H9 (cell line): ENCODE results near the gene NDUFA5. TPM values are rescaled to one million over a fixed set of nuclear protein-coding genes. Genes with fewer than 3 reads are reported as not detected.

Source experiments
- DNase-seq: peaks from one replicate; pipeline ENCODE4 v3.0.0-alpha.2; 2017
- H2AFZ ChIP-seq: one replicate; pipeline ENCODE4 v1.6.1; 2013; ENCODE audit warnings: mild to moderate bottlenecking, low read length, control low read depth, moderate library complexity
- H2AK5ac ChIP-seq: 2 replicates; pipeline ENCODE4 v1.6.1; 2013; ENCODE audit warnings: low read length, control low read depth, mixed read lengths; ENCODE audit not compliant: insufficient read length
- H2BK120ac ChIP-seq: one replicate; pipeline ENCODE4 v1.6.1; 2013; ENCODE audit warnings: low read depth, mild to moderate bottlenecking, low read length, control low read depth, inconsistent platforms; ENCODE audit not compliant: poor library complexity, severe bottlenecking
- H2BK12ac ChIP-seq: 2 replicates; pipeline ENCODE4 v1.6.1; 2013; ENCODE audit warnings: low read length, control low read depth, mixed read lengths, low read depth; ENCODE audit not compliant: insufficient read length
- H2BK15ac ChIP-seq: 2 replicates; pipeline ENCODE4 v1.6.1; 2013; ENCODE audit warnings: low read depth, low read length, control low read depth
- H2BK20ac ChIP-seq: one replicate; pipeline ENCODE4 v1.6.1; 2013; ENCODE audit warnings: low read depth, mild to moderate bottlenecking, low read length, control low read depth, inconsistent platforms; ENCODE audit not compliant: poor library complexity, severe bottlenecking
- H2BK5ac ChIP-seq: 2 replicates; pipeline ENCODE4 v1.6.1; 2013; ENCODE audit warnings: low read length, control low read depth, mixed read lengths; ENCODE audit not compliant: insufficient read length
- H3K14ac ChIP-seq: 2 replicates; pipeline ENCODE4 v1.6.1; 2013; ENCODE audit warnings: low read length, control low read depth; ENCODE audit not compliant: insufficient read depth
- H3K18ac ChIP-seq: 2 replicates; pipeline ENCODE4 v1.6.1; 2013; ENCODE audit warnings: low read depth, mild to moderate bottlenecking, mixed read lengths, low read length, control low read depth; ENCODE audit not compliant: insufficient read length
- H3K23ac ChIP-seq: 2 replicates; pipeline ENCODE4 v1.6.1; 2013; ENCODE audit warnings: low read length, control low read depth, mixed read lengths, low read depth; ENCODE audit not compliant: insufficient read length
- H3K23me2 ChIP-seq: 2 replicates; pipeline ENCODE4 v1.6.1; 2013; ENCODE audit warnings: low read depth, mild to moderate bottlenecking, mixed read lengths, low read length, control low read depth; ENCODE audit not compliant: insufficient read length, poor library complexity, severe bottlenecking
- H3K27ac ChIP-seq: 2 replicates; pipeline ENCODE4 v1.5.1; 2013; ENCODE audit warnings: low read length, control low read depth, mixed read lengths, low read depth; ENCODE audit not compliant: insufficient read length
- H3K27me3 ChIP-seq: 2 replicates; pipeline ENCODE4 v1.6.1; 2013; ENCODE audit warnings: low read length, control low read depth, inconsistent platforms; ENCODE audit not compliant: insufficient read depth
- H3K4ac ChIP-seq: 2 replicates; pipeline ENCODE4 v1.6.1; 2013; ENCODE audit warnings: low read depth, mild to moderate bottlenecking, control low read depth, inconsistent platforms, low read length, moderate library complexity
- H3K4me1 ChIP-seq: 2 replicates; pipeline ENCODE4 v1.6.1; 2013; ENCODE audit warnings: low read length, control low read depth, inconsistent platforms; ENCODE audit not compliant: insufficient read depth
- H3K4me2 ChIP-seq: 2 replicates; pipeline ENCODE4 v1.6.1; 2013; ENCODE audit warnings: low read length, control low read depth, mixed read lengths; ENCODE audit not compliant: insufficient read length, insufficient read depth
- H3K56ac ChIP-seq: 2 replicates; pipeline ENCODE4 v1.6.1; 2013; ENCODE audit warnings: low read depth, mild to moderate bottlenecking, mixed read lengths, low read length, control low read depth; ENCODE audit not compliant: insufficient read length
- H3K79me1 ChIP-seq: 2 replicates; pipeline ENCODE4 v1.6.1; 2013; ENCODE audit warnings: low read depth, mild to moderate bottlenecking, moderate library complexity, low read length, control low read depth, inconsistent platforms; ENCODE audit not compliant: insufficient read depth, poor library complexity, severe bottlenecking
- H3K79me2 ChIP-seq: 2 replicates; pipeline ENCODE4 v1.6.1; 2013; ENCODE audit warnings: low read length, control low read depth, inconsistent platforms; ENCODE audit not compliant: insufficient read depth
- H3K9ac ChIP-seq: 2 replicates; pipeline ENCODE4 v1.6.1; 2013; ENCODE audit warnings: low read length, control low read depth, mixed read lengths; ENCODE audit not compliant: insufficient read length; ENCODE audit errors: extremely low read depth
- H3K9me3 ChIP-seq: one replicate; pipeline ENCODE4 v1.6.1; 2013; ENCODE audit warnings: low read depth, low read length, inconsistent platforms; ENCODE audit not compliant: control insufficient read depth
- H3T11ph ChIP-seq: one replicate; pipeline ENCODE4 v1.6.1; 2013; ENCODE audit warnings: mild to moderate bottlenecking, low read length, control low read depth, inconsistent platforms
- H4K20me1 ChIP-seq: one replicate; pipeline ENCODE4 v1.6.1; 2013; ENCODE audit not compliant: control insufficient read depth, insufficient read length, insufficient read depth
- H4K5ac ChIP-seq: 2 replicates; pipeline ENCODE4 v1.6.1; 2013; ENCODE audit warnings: low read depth, mild to moderate bottlenecking, mixed read lengths, low read length, control low read depth; ENCODE audit not compliant: insufficient read length
- H4K8ac ChIP-seq: replicated peaks from 2 replicates; pipeline ENCODE4 v1.6.1; 2013; ENCODE audit warnings: low read length, control low read depth, mixed read lengths, low read depth; ENCODE audit not compliant: insufficient read length
- H4K91ac ChIP-seq: 2 replicates; pipeline ENCODE4 v1.6.1; 2013; ENCODE audit warnings: low read depth, mild to moderate bottlenecking, moderate library complexity, mixed read lengths, low read length, control low read depth; ENCODE audit not compliant: insufficient read length
- H3K27ac Mint-ChIP-seq, 3 experiments: 2 replicates in 2 of 3; 3 replicates in 1 of 3; pipeline ENCODE4 v1.8.0; 2020 to 2021; ENCODE audit warnings: mixed read lengths in 3 of 3, mild to moderate bottlenecking in 1 of 3, moderate library complexity in 1 of 3
- H3K27me3 Mint-ChIP-seq: 2 replicates; pipeline ENCODE4 v1.8.0; 2021; ENCODE audit warnings: low read depth, mild to moderate bottlenecking, moderate library complexity, mixed read lengths
- H3K36me3 Mint-ChIP-seq, 3 experiments: 2 replicates in 2 of 3; 3 replicates in 1 of 3; pipeline ENCODE4 v1.8.0; 2020 to 2021; ENCODE audit warnings: low read depth in 3 of 3, mixed read lengths in 3 of 3; ENCODE audit not compliant: insufficient read depth in 1 of 3
- H3K4me1 Mint-ChIP-seq, 2 experiments: 2 replicates each; pipeline ENCODE4 v1.8.0; 2020; ENCODE audit warnings: mixed read lengths in 2 of 2
- H3K4me3 Mint-ChIP-seq, 2 experiments: 2 replicates in 1 of 2; 3 replicates in 1 of 2; pipeline ENCODE4 v1.8.0; 2020 to 2021; ENCODE audit warnings: mild to moderate bottlenecking in 2 of 2, mixed read lengths in 2 of 2, moderate library complexity in 1 of 2
- H3K9me3 Mint-ChIP-seq, 2 experiments: 2 replicates in 1 of 2; 3 replicates in 1 of 2; pipeline ENCODE4 v1.8.0; 2020; ENCODE audit warnings: mild to moderate bottlenecking in 2 of 2, mixed read lengths in 2 of 2, moderate library complexity in 1 of 2
- CTCF ChIP-seq: fragments of 200-600 bp; sonication (generic); conservative IDR thresholded peaks from 3 replicates; pipeline ENCODE4 v1.8.0; 2021; ENCODE audit warnings: antibody characterized with exemption, mild to moderate bottlenecking
- WGBS: extraction: QIAGEN DNeasy Blood & Tissue Kit; methylation state at CpG from one replicate; pipeline ENCODE4 v1.1.7; 2013; ENCODE audit warnings: missing lambda C conversion rate, low lambda C conversion rate, mixed read lengths; ENCODE audit not compliant: insufficient read length; ENCODE audit errors: extremely low coverage; 5-methylcytosine and 5-hydroxymethylcytosine counted together
- total RNA-seq: library from RNA; stranded (reverse); gene quantifications from 2 replicates; pipeline ENCODE4 v1.2.1, GENCODE V29; 2021

NDUFA5 gene
- total RNA-seq, 1 experiment from 2014 or later, result 76.5 TPM

- no peak overlapping the region for H3T11ph ChIP-seq
- H2AFZ ChIP-seq, result no peak overlapping the region
- no peak overlapping the region for H3K4ac ChIP-seq
- no peak overlapping the region for H3K27ac Mint-ChIP-seq
- no peak overlapping the region for H2BK15ac ChIP-seq
- no peak overlapping the region for H3K27ac ChIP-seq
- H2BK5ac ChIP-seq, result no peak overlapping the region
- peak overlapping the region; percentile 95 for H3K4me2 ChIP-seq
- H4K8ac ChIP-seq, result no peak overlapping the region
- no peak overlapping the region for H3K14ac ChIP-seq
- no peak overlapping the region for H3K56ac ChIP-seq
- no CpG with 5 or more reads among the region's 12 CpGs for WGBS
- no peaks in the 10 kb centered on the region for H3K4me1 ChIP-seq
- H3K36me3 Mint-ChIP-seq, result peaks cover 10 to 13% (median 13%) of the 10 kb centered on the region in 3 experiments; a peak in 6 of 7 replicates
- no peak overlapping the region for H3K18ac ChIP-seq
- no peaks in the 10 kb centered on the region; a peak in 1 of 5 replicates for H3K9me3 Mint-ChIP-seq
- H3K4me1 Mint-ChIP-seq, result no peaks in the 10 kb centered on the region; a peak in 1 of 4 replicates
- H4K91ac ChIP-seq, result no peak overlapping the region
- H3K9me3 ChIP-seq, result no peaks in the 10 kb centered on the region
- no peak overlapping the region for H2BK12ac ChIP-seq
- peaks cover 6% of the 10 kb centered on the region for H3K23me2 ChIP-seq
- H2AK5ac ChIP-seq, result no peak overlapping the region
- peak overlapping the region; percentile 75 for H3K9ac ChIP-seq
- H3K79me2 ChIP-seq, result peaks cover 3% of the 10 kb centered on the region; the same call in 1 of the 2 replicates
- H3K27me3 Mint-ChIP-seq, result no peaks in the 10 kb centered on the region
- H4K5ac ChIP-seq, result no peak overlapping the region
- H2BK120ac ChIP-seq, result no peak overlapping the region
- no peaks in the 10 kb centered on the region for H3K79me1 ChIP-seq
- no peaks in the 10 kb centered on the region for H4K20me1 ChIP-seq
- H3K23ac ChIP-seq, result no peak overlapping the region
- no peak overlapping the region for H2BK20ac ChIP-seq
- no peaks in the 10 kb centered on the region for H3K27me3 ChIP-seq
- DNase-seq, result no peak
- TF ChIP-seq CTCF, result no peak
- no peak overlapping the region for H3K4me3 Mint-ChIP-seq
Observed at GRCh38 chr7:123557016-123557397, 611 bp downstream of the NDUFA5 start.
